HUES64 (cell line): ENCODE data around the gene MEGF6.

ENCODE experiments used
- H3K27ac ChIP-seq: 2 replicates; pipeline ENCODE4 v1.7.0; 2013; ENCODE audit warnings: low read depth, low read length, inconsistent platforms
- H3K27me3 ChIP-seq: 2 replicates; pipeline ENCODE4 v1.6.1; 2013; ENCODE audit warnings: mild to moderate bottlenecking, low read length; ENCODE audit not compliant: insufficient read depth
- H3K36me3 ChIP-seq: 2 replicates; pipeline ENCODE4 v1.6.1; 2013; ENCODE audit warnings: mild to moderate bottlenecking, low read length; ENCODE audit not compliant: insufficient read depth
- H3K4me1 ChIP-seq: 2 replicates; pipeline ENCODE4 v1.6.1; 2013; ENCODE audit warnings: mild to moderate bottlenecking, low read length, moderate library complexity; ENCODE audit not compliant: insufficient read depth
- H3K4me3 ChIP-seq: 2 replicates; pipeline ENCODE4 v1.5.1; 2013; ENCODE audit warnings: mild to moderate bottlenecking, low read length, moderate library complexity
- H3K9ac ChIP-seq: 2 replicates; pipeline ENCODE4 v1.6.1; 2013; ENCODE audit warnings: mild to moderate bottlenecking, low read depth, low read length
- H3K9me3 ChIP-seq: 2 replicates; pipeline ENCODE4 v1.6.1; 2013; ENCODE audit warnings: low read depth, low read length; ENCODE audit not compliant: insufficient read depth
- WGBS: fragments of 150-250, 120-280 bp; methylation state at CpG from one replicate; pipeline ENCODE4 v1.1.7; 2013; ENCODE audit warnings: missing lambda C conversion rate; 5-methylcytosine and 5-hydroxymethylcytosine counted together

The MEGF6 gene

DNA sequence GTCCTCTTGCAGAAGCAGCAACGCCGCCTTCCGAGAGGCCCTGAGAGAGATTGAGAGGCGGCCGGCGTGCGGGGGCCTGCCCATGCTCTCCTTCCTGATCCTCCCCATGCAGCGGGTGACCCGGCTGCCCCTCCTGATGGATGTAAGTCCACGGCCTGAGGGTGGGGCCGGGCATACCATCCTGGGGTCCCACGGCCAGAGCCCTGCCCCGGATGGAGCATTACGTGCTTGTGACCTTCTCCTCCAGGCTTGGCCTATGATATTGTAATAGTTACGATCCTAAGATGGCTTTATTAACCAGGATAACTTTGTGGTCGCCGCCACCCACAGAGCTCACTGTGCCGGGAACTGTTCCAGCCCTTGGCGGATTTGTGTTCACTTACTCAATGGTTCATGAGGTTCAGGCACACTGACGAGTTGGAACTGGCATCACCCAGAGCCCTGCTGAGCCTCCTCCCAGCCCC, 137.9 kb downstream of the MEGF6 start:
- Histone ChIP-seq H3K27me3 (no peaks in the 10 kb centered on the region), H3K36me3 (peaks cover 28% of the 10 kb centered on the region), H3K9ac (no peak overlapping the region), H3K4me3 (no peak overlapping the region), H3K9me3 (no peaks in the 10 kb centered on the region), H3K4me1 (peaks cover 19% of the 10 kb centered on the region), H3K27ac (no peak overlapping the region)
- 95% methylated on average over 20 of the region's 20 CpGs for whole genome bisulfite sequencing

GRCh38 chr1:3472906-3473305, 138.4 kb downstream of the MEGF6 start:
- Histone ChIP-seq H3K4me3 (no peak overlapping the region), H3K9me3 (no peaks in the 10 kb centered on the region), H3K27me3 (no peaks in the 10 kb centered on the region), H3K9ac (no peak overlapping the region), H3K27ac (no peak overlapping the region), H3K36me3 (peaks cover 23% of the 10 kb centered on the region), H3K4me1 (peaks cover 19% of the 10 kb centered on the region)
- WGBS: 97% methylated on average over 17 of the region's 17 CpGs

DNA sequence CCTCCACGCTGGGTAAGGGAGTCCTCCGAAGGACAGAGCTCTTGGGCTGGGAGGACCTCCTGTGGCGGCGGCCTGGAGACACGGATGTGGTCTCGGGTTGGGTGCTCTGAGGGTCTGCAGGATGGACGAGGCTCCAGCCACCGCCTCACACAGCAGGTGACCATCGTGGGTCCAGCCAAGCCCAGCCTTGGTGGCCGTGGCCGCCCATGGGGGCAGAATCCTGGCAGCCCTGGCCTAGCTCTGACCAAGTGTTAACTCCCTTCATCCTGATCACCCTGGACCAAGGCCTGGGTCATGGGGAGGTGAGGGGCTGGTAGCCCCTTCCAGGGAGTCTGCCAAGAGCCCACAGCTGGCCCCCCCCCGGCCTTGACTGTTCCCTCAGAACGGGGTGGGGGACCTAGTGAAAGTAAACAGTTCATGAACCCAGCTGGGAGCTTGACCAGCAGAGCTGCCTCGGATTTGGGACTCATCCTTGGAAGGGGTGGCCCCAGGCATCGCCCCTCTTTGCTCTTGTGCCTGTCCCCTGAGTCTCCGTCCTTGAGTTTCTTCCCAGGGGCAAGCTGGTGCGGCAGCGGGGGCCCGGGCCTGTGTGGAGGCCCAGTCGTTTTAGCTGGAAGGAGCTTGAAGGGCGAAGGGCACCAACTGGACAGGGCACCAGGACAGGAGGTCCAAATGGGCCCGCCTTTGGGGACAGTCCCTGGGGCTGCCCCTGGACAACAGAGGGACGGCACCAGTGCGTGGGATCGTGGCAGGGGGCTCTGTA, 139.0 kb downstream of the MEGF6 start:
- Histone ChIP-seq H3K27ac (peak overlapping the region; percentile 94), H3K27me3 (no peaks in the 10 kb centered on the region), H3K9me3 (no peaks in the 10 kb centered on the region), H3K4me3 (no peak overlapping the region), H3K36me3 (peaks cover 22% of the 10 kb centered on the region), H3K9ac (peak overlapping the region; percentile 14), H3K4me1 (peaks cover 19% of the 10 kb centered on the region)
- WGBS: 83% methylated on average over 25 of the region's 25 CpGs

DNA sequence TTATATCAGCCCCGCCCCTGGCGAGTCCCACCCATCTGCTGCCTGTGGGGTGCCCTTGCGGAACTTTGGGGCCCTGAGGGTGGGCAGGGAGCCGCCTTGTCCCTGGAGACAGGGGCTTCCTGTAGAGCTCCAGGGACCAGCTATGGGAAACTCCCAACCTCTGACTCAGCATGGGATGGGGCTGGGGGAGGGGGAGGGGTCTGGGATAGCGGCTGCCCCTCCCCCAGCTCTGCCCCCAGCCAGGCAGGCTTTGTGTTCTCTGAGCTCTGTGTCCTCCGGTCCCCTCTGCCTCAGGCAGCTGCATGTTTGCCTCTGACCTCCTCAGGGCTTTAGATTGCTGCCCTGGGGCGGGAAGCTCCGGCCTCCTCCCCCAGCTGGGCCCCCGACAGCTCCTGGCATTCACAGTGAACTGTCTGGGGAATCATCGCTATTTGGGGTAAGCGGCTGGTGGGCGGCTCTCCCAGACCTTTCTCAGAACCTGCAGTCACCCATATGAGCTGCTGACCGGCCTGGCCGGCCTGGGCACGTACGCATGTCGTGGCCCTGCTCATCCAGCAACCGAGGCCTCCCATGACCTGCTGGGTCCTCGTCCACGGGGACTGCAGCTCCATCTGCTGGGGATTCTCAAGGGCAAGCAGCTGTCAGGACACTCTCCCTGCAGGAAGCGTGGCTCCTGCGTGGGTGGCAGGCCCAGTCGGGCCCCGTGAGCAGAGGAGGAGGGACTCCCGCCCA, 139.8 kb downstream of the MEGF6 start:
- no peak overlapping the region for H3K4me3 ChIP-seq

DNA sequence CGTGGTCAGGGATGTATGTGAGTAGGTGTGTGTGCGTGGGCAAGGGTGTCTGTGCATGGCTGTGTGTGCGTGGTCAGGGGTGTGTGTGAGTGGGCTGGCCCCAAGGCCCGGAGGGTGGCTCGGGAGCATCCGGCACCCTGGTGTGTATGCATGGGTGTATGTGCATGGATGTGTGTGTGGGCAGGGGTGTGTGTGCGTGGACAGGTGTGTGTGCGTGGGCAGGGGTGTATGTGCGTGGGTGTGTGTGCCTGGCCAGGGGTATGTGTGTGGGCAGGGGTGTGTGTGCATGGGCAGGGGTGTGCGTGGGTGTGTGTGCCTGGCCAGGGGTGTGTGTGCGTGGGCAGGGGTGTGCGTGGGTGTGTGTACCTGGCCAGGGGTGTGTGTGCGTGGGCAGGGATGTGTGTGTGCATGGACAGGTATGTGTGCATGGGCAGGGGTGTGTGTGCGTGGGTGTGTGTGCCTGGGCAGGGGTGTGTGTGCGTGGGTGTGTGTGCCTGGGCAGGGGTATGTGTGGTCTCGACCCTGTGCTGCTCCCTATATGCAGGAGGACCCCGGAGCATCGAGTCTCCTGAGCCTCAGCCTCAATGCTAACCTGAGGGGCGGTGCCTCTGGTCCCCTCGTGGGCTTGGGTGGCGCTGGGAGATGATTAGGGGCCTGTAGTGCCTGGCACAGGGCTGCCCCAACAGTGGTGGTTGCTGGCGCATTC, 140.5 kb downstream of the MEGF6 start:
- Histone ChIP-seq H3K27ac (peak overlapping the region; percentile 94; the same call in 1 of the 2 replicates), H3K4me1 (peaks cover 19% of the 10 kb centered on the region), H3K9me3 (no peaks in the 10 kb centered on the region), H3K36me3 (peaks cover 22% of the 10 kb centered on the region), H3K4me3 (no peak overlapping the region), H3K9ac (0 out of 2 replicates have a peak overlapping the region, but pooled peaks have one; percentile 29), H3K27me3 (no peaks in the 10 kb centered on the region)
- WGBS: 77% methylated on average over 22 of the region's 22 CpGs

More for the DNA sequence above, 139.8 kb downstream of the MEGF6 start:
- Histone ChIP-seq H3K9me3 (no peaks in the 10 kb centered on the region), H3K4me1 (peaks cover 19% of the 10 kb centered on the region), H3K27me3 (no peaks in the 10 kb centered on the region), H3K36me3 (peaks cover 22% of the 10 kb centered on the region), H3K27ac (peak overlapping the region; percentile 94), H3K9ac (peak overlapping the region; percentile 29)
- WGBS: 16% methylated on average over 25 of the region's 25 CpGs

- H3K4me1 ChIP-seq: peaks cover 19% of the 10 kb centered on the region
Observed at GRCh38 chr1:3469849-3470649, 141.3 kb downstream of the MEGF6 start.

DNA sequence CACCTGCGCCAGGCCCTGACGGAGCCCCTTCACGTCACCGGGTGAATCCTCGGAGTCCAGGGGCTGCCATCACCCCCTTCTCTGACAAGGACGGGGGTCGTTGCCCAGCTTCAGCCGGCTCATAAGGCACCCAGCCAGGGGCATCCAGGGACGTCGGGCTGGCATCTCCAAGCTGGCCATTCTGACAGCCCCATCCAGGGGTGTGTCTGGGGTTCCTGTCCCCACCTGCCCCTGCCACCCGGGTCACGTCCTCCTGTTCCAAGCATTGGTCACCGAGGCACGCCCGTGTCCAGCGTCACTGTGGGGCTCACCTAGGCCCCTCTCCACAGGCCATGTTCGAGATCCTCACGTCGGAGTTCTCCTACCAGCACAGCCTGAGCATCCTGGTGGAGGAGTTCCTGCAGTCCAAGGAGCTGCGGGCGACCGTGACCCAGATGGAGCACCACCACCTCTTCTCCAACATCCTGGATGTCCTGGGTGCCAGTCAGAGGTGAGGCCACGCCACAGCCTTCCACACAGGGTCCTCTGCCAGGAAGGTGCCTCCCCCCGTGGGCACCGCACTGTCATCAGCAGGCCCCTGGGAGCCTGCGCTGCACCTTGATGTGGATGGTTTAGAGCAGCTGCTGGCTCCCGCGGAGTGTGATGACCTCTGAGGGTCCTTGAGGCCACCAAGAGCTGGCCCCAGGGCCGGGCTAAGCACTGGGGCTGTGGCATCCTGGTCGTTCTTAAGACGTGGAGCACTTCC, 142.0 kb downstream of the MEGF6 start:
- Histone ChIP-seq H3K27ac (no peak overlapping the region), H3K36me3 (peaks cover 21% of the 10 kb centered on the region), H3K9ac (no peak overlapping the region), H3K27me3 (no peaks in the 10 kb centered on the region), H3K9me3 (no peaks in the 10 kb centered on the region), H3K4me1 (peaks cover 19% of the 10 kb centered on the region), H3K4me3 (no peak overlapping the region)
- 96% methylated on average over 31 of the region's 31 CpGs for WGBS

More at GRCh38 chr1:3469849-3470649, 141.3 kb downstream of the MEGF6 start:
- no peak overlapping the region for H3K27ac ChIP-seq
- H3K27me3 ChIP-seq: no peaks in the 10 kb centered on the region
- no peak overlapping the region for H3K4me3 ChIP-seq
- WGBS: 95% methylated on average over 17 of the region's 17 CpGs
- H3K9me3 ChIP-seq: no peaks in the 10 kb centered on the region
- no peak overlapping the region for H3K9ac ChIP-seq
- H3K36me3 ChIP-seq: peaks cover 22% of the 10 kb centered on the region

- Histone ChIP-seq H3K36me3 (peaks cover 13% of the 10 kb centered on the region), H3K9me3 (no peaks in the 10 kb centered on the region), H3K4me3 (no peak overlapping the region), H3K4me1 (peaks cover 19% of the 10 kb centered on the region), H3K27ac (no peak overlapping the region), H3K27me3 (no peaks in the 10 kb centered on the region), H3K9ac (no peak overlapping the region)
- WGBS: 89% methylated on average over 34 of the region's 34 CpGs
Observed at GRCh38 chr1:3468236-3469103, 142.8 kb downstream of the MEGF6 start.

DNA sequence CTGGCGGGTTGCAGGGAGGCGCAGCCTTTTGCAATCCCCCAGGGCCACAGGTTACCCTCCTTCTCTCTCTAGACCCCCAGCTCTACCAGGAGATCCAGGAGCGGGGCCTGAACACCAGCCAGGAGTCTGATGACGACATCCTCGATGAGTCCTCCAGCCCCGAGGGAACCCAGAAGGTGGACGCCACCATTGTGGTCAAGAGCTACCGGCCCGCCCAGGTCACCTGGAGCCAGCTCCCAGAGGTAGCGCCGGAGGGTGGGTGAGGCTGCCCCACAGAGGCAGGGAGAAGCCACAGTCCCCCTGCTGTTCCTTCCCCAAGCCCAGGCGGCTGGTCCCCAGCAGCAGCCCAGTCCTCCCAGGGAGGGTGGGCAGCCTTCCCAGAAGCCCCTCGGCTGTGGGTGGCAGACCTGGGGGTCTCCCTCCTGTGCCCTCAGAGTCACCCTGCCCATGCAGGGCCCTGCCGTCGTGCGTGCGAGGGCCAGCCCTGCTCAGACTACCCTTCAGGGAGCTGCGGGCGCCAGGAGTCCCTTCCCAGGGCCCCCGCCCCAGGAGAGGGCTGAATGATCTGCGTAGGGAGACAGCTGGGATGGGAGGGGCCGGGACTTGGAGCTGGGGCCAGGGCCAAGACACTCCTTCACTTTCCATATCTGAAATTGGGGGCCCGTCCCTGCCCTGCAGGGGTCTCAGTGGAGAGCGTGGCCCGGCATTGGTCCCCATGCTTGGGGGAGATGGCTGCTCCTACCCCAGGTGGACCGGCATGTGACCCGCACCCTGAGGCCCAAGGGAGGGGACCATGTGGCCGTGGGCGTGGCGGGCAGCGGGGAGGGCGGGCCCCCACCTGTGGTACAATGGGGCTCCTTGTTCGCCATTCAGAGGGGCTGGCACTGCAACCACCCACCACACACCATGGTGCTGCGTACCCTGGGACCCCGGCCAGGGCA, 143.9 kb downstream of the MEGF6 start:
- no peak overlapping the region for H3K9ac ChIP-seq
- no peaks in the 10 kb centered on the region for H3K27me3 ChIP-seq
- 91% methylated on average over 35 of the region's 35 CpGs for WGBS
- no peak overlapping the region for H3K27ac ChIP-seq
- H3K4me3 ChIP-seq: no peak overlapping the region
- H3K36me3 ChIP-seq: peaks cover 7% of the 10 kb centered on the region; the same call in 1 of the 2 replicates
- H3K9me3 ChIP-seq: no peaks in the 10 kb centered on the region
- H3K4me1 ChIP-seq: peaks cover 18% of the 10 kb centered on the region
